GM11168 (cell line): Measurements from ENCODE around the gene POP5.

Source experiments
- in situ Hi-C: fragments of 300-500 bp; cut with MboI; formaldehyde crosslinking; loops from one replicate; pipeline ENCODE4 v1.12.0; 2022; ENCODE audit warnings: low sequenced_read_pairs; ENCODE audit not compliant: unreplicated experiment

Gene POP5

GRCh38 chr12:120590741-120591407 lies 9.7 kb upstream of the POP5 start:
- in situ Hi-C loops = no loop called here

GRCh38 chr12:120588948-120589930 lies 8.0 kb upstream of the POP5 start:
- in situ Hi-C loops = no loop called here

DNA sequence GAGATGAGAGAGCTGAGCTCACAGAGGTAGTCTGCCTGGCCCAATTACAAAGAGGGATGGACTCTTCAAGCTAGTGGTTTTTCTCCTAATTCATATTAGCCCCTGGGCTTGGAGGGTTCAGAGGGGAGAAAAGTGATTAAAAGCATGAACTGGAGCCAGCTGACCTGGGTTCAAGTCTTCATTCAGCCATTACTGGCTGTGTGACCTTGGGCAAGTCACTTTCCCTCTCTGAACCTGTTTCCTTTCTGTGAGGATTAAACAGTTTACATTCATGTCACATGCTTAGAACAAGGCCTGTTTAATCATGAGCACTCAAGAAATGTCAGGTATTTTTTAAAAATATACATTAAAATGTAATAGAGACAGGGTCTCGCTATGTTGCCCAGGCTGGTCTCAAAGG lies 7.2 kb upstream of the POP5 start:
- in situ Hi-C loops = no loop called here

- in situ Hi-C loops = no loop called here
These were observed 5.7 kb upstream of the POP5 start for GRCh38 chr12:120586860-120587259.

DNA sequence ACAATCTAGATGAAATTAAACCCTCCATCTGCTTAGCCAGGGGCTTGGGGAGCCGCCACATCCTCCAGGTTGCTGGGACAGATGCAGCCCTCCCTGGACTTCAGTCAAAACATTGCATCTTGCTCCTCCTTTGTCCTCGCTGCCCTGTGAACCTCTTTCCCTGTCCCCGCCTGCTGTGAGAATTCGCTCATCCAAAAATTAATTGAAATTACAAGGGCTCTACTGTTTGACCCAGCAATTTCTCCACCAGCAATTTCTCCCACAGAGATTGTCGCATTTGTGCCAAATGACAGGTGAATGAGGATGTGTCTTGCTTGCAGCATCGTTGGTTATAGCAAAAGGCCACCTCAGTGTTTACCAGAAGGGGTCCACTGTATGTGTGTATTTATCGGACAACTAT lies 5.0 kb upstream of the POP5 start:
- in situ Hi-C loops = no loop called here

GRCh38 chr12:120584343-120585149 lies 3.3 kb upstream of the POP5 start:
- in situ Hi-C loops = no loop called here

DNA sequence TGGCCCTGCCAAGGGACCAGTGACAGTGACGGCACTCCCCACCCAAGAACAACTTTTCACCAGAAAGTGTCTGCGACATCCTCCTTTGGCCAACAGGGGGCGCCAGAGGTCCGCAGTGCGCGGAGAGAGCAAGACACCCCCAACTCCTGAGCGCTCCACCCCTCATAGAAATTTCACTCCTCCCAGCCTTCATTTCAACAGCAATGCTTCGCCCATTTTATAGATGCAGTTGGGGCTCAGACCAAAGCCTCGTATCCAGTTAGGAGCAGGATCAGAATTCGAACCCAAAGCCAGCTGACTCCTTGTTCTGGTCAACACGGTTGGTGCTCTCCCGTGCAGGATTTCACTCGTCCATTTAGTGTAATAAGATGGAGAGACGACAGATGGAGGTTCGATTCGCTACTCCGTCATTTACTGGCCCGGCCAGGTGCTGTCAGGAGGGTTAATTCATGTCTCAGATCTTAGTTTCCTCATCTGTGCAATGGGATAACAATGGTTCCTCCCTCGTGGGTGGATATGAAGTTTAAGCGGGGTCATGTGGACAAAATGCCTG lies 2.4 kb upstream of the POP5 start:
- in situ Hi-C loops = no loop called here

- in situ Hi-C loops = no loop called here
These were observed 796 bp upstream of the POP5 start for GRCh38 chr12:120581998-120582397.

DNA sequence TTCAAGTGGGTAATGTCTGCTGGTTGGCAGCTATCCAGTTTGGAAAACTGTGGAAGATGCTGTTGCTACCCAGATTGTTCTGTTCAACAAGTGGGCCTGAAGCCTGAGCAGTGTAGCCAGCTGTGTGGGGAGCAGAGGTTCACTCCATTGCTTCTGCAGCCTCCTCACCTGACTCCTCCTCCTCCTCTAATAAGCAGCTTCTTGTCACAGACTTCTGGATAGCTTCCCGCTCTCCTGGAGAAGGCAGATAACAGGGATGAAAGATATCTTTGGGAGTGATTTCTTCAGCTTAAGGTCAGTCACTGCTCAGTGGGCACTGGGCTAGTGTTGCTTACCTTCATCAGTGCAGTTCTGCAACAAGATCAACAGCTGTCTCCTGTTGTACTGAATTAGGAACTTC lies 2.0 kb downstream of the POP5 start:
- in situ Hi-C loops = no loop called here

DNA sequence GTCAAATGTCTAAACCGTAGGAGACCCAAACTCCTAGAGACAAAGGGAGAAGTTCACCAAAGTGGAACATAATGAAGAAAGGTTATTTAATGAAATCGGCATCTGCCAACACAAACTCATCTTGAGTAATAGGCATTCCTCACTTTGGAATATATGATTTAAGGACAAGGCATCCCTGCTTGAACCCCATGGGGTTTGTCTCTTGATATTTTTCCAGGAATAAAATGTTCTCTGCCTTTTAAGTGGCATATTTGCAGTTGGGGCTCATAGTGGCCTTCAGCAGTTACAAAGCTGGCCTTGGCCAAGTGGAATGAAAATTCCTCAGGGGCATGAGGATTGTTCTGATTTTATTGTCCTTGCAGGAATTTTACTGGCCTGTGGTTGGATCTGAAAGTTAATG lies 7.1 kb downstream of the POP5 start:
- in situ Hi-C loops = no loop called here

GRCh38 chr12:120573560-120573959 lies 7.6 kb downstream of the POP5 start:
- in situ Hi-C loops = no loop called here

GRCh38 chr12:120571299-120571698 lies 9.9 kb downstream of the POP5 start:
- in situ Hi-C loops = no loop called here

- in situ Hi-C loops = no loop called here
These were observed 17.7 kb downstream of the POP5 start for GRCh38 chr12:120563495-120563894.

DNA sequence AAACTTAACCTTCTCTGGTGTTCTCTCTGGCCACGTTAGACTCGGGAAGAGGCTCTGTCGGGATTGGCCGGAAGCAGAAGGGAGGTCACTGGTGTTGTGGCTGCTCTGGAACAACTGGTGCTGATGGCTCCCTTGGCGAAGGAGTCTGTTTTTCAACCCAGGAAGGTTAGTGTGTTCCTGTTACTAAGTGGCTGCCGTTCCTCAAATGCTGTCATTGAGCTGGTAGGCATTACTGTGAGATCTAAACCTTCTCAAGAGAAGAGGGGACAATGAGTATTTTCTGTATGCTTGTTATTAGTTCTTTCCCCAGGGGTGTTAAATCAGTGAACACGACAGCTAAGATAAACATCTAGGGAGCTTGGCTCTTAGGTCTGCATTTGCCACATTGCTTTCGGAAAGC lies 18.3 kb downstream of the POP5 start:
- in situ Hi-C loops = no loop called here

- in situ Hi-C loops = no loop called here
These were observed 23.6 kb downstream of the POP5 start for GRCh38 chr12:120557589-120557988.

DNA sequence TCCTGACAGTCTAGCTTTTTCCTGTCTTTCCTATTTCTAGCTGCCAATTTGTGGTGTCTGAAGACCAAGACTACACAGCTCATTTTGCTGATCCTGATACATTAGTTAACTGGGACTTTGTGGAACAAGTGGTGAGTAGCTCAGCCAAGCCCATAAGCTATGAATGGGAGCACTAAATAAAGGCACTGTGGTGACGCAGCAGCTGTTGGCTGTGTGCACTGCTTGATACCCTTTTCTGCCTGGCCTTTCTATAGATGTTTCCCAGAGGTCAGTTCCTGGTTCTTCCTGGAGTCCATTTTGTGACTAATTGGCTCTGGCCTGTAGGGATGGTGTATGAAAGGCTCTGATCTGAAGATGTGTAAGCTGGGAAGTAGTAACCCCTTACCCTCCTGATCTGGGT lies 26.5 kb downstream of the POP5 start:
- in situ Hi-C loops = no loop called here

DNA sequence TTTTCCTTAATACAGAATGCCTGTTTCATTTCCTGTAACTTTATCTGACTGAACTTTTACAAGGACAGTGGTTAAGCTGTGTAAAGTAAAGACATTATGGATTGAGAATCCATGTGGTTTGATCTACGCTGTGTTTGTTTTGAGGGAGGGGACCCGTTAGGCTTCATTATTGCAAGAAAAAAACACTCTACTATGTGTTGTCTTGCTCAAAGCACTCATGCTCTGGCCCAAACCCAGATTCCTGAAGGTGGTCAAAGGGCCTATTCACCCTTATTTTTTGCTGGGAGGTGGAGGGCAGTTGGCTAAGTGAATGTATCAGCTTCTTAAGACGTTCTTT lies 35.2 kb downstream of the POP5 start:
- in situ Hi-C loops = no loop called here

DNA sequence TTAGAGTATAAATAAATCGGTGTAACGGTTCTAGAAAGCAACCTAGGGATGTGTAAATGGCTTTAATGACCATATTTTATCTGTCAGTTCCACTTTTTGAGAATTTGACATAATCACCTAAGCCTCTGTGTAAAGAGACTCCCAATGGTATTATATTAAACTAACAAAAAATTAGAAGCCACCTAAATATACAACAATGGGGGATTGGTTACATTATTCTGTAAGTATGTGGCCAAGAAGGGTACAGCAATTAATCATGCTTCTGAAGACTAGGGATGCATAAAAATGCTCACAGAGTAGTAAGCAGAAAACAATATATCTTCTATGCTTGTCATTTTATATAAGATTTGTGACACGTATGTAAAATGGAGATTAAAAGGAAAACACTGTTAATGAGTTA lies 36.5 kb downstream of the POP5 start:
- in situ Hi-C loops = no loop called here

- in situ Hi-C loops = no loop called here
These were observed 39.0 kb downstream of the POP5 start for GRCh38 chr12:120542166-120542565.

- in situ Hi-C loops = no loop called here
These were observed 40.8 kb downstream of the POP5 start for GRCh38 chr12:120540445-120540844.

DNA sequence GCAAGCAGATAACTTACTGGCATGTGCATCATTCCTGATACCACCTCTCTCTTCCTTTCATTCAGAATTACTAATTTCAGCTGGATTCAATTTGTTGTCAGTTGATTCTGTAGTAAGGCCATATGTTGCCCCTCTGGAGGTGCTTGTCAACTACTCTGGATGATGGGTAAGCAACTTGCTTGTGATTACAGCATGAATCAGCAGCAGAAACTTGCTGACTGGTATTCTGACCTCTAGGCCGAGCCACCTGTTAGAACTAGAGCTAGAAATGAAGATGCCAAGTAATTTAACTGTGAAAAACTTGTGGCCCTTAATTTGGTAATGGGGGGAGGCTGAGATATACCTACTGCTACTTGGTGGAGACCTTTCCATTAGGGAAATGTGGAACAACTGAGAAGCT lies 41.9 kb downstream of the POP5 start:
- in situ Hi-C loops = no loop called here
